GM12865 (cell line): ENCODE measurements around the gene IFT25.
A peak's percentile ranks its signal among the peaks of the same experiment; 100 is the strongest.
"Not testable (repeated sequence)": the region's sequence is repeated elsewhere in the genome, so short reads cannot be mapped to it uniquely, and the experiment has no call there.

Source experiments
- DNase-seq: peaks from one replicate; pipeline ENCODE4 v3.0.0; 2010; ENCODE audit warnings: low read depth
- H3K4me3 ChIP-seq: 2 replicates; pipeline ENCODE4 v1.5.1; 2011; ENCODE audit warnings: mild to moderate bottlenecking, low read depth, low read length, control low read depth
- CTCF ChIP-seq: IDR thresholded peaks from 2 replicates; pipeline ENCODE4 v1.5.1; 2011; ENCODE audit warnings: low read length, control low read depth, low read depth, inconsistent platforms; ENCODE audit not compliant: insufficient read depth; ENCODE audit errors: missing control alignments

The IFT25 gene

DNA sequence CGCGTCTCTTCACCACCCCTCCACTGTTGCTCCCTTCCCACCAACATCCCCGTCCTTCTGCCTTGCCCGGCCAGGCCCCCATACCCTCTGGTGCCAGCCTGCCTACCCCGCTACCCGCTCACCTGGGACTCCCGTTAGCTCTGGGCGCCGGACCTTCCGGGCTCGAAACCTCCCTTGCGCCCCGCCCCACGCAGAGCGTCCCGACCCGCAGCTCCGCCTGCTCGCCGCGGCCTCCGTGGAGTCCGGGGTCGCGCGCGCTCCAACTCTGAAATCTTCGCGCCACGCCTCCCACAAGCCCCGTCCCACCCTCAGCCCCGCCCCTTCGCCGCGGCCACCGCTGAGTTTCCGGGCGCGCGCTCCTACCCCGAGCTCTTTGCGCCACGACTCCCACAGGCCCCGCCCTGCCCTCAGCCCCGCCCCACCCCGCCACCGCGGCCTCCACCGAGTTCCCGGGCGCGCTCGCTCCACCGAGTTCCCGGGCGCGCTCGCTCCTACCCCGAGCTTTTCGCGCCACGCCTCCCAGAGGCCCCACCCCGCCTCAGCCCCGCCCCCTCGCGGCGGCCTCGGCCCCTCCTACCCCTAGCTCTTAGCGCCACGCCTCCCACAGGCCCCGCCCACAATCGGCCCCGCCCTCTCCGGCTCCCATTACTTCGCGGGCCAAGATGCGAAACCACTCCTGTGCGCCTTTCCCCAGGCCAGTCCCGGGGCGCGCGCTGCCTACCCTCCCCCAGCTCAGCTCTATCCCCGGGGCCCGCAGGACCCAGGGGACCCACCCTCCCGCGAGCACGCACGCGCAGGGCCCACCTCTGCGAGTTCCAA lies at the start of gene IFT25:
Gene IFT25 (minus strand): TSS at position 267 of the 819 bp plus-strand sequence. CDS start 5,617 bp downstream, outside the sequence.
- TF ChIP-seq CTCF = no peak
- peak within 1 kb of the TSS; percentile 84 for H3K4me3 ChIP-seq
- peak; percentile 98 for DNase-seq

DNA sequence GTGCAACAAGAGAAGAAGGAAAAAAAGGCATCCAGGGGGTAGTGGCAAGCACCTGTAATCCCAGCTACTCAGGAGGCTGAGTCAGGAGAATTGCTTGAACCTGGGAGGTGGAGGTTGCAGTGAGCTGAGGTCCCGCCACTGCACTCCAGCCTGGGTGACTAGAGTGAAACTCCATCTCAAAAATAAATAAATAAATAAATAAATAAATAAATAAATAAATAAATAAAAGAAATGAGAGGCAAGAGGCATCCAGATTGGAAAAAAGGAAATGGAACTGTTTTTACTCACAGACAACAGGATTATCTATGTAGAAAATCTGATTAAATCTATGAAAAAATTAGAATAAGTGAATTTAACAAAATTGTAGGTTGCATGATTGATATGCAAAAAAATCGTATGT lies 49.0 kb upstream of the IFT25 start:
- H3K4me3 ChIP-seq, DNase-seq: not testable (repeated sequence)

DNA sequence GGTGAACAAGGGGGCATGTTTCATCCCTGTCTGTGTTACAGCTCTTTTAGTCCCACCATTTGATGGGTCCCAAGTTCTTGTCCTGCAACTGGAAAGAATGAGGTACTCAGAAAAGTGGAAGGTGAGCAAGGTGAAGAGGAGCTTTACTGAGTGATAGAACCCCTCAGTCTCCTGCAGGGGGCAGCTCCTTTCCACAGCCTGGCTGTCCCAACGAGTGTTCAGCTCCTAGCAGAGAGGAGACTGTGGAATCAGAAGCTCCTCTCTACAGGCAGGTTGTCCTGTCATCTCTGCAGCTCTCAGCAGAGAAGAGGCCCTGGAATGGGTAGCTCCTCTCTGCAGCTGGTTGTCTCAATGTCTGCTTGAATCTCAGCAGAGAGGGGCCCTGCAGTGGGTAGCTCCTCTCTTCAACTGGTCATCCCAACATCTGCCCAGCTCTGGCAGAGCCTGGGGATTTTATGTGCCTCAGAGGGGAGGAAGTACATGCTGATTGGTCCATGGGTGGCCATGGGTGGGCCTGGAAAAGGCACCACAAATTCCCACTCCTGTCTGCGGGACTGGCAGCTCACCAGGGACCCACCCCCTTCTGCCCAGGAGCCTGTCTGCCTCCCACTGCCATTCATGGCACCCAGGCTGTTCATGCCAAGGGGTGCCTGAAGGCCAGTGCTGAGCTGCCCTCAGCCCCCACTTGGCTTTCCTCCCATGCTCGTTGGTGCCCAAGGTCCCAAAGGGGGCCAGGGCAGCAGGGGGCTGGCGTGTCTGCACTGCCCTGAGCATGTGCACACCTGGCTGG lies 46.8 kb upstream of the IFT25 start:
- H3K4me3 ChIP-seq = no peak overlapping the region
- peak; percentile 24 for DNase-seq
- TF ChIP-seq CTCF = peak; percentile 41

DNA sequence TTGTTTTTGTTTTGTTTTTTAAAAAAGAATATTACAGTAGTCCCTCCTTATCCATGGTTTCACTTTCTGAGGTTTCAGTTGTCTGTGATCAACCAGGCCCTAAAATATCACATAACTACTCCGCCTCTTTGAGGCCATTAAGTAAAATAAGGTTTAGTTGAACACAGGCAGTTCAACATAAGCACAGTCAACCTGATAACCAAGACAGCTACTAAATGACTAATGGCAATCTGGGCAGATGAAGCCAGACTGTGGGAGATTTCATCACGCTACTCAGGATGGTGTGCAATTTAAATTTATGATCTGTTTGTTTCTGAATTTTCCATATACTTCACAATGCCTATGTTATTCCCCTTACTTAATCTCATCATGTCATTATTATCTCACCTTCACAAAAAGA lies 42.4 kb upstream of the IFT25 start:
- no peak overlapping the region for H3K4me3 ChIP-seq
- peak; percentile 26 for DNase-seq
- no peak for TF ChIP-seq CTCF

- DNase-seq = no peak
- no peak overlapping the region for H3K4me3 ChIP-seq
- TF ChIP-seq CTCF = no peak
These were observed 41.0 kb upstream of the IFT25 start for GRCh38 chr1:53986458-53986857.

- TF ChIP-seq CTCF = no peak
- H3K4me3 ChIP-seq = no peak overlapping the region
- no peak for DNase-seq
These were observed 39.2 kb upstream of the IFT25 start for GRCh38 chr1:53984726-53985125.

DNA sequence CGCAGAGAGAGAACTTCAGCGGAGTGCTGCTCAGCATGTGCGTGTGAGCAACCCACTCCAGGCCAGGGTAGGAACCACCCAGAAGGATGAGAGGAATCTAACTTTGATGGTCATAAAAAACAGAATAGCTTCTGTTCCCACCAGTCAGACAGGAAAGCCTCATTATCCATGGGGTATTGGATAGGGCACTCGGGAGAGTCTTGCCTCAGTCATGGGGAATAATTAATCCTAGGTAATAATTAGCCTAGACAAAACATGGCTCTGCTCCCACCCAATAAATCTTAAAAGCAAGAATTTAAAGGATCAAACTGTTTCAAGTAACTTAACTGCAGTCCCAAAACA lies 37.2 kb upstream of the IFT25 start:
- DNase-seq = no peak
- no peak for TF ChIP-seq CTCF
- no peak overlapping the region for H3K4me3 ChIP-seq
